ACC112 (cell line): ENCODE data around the gene LGALS7B.

Experiments
- H2AFZ ChIP-seq: fragments of 200-600 bp; sonication (generic); one replicate; pipeline ENCODE4 v1.6.0; 2017; ENCODE audit warnings: antibody characterized with exemption, low read length; ENCODE audit not compliant: unreplicated experiment
- H3K27ac ChIP-seq: fragments of 200-600 bp; sonication (generic); 2 replicates; pipeline ENCODE4 v1.5.1; 2014; ENCODE audit warnings: low read depth, mild to moderate bottlenecking, antibody characterized with exemption, low read length, moderate library complexity
- H3K27me3 ChIP-seq: fragments of 200-600 bp; sonication (generic); 2 replicates; pipeline ENCODE4 v1.6.1; 2014; ENCODE audit warnings: mild to moderate bottlenecking, antibody characterized with exemption, low read length, moderate library complexity, mixed read lengths; ENCODE audit not compliant: insufficient read depth
- H3K36me3 ChIP-seq: fragments of 200-600 bp; sonication (generic); 2 replicates; pipeline ENCODE4 v1.6.1; 2016; ENCODE audit warnings: mild to moderate bottlenecking, antibody characterized with exemption, low read length, moderate library complexity, mixed read lengths; ENCODE audit not compliant: insufficient read depth
- H3K4me1 ChIP-seq: fragments of 200-600 bp; sonication (generic); one replicate; pipeline ENCODE4 v1.6.1; 2016; ENCODE audit warnings: low read length, mixed read lengths; ENCODE audit not compliant: insufficient read depth, unreplicated experiment, control insufficient read depth
- H3K4me3 ChIP-seq: fragments of 200-600 bp; sonication (generic); 2 replicates; pipeline ENCODE4 v1.5.1; 2014; ENCODE audit warnings: mild to moderate bottlenecking, low read depth, low read length
- H3K79me2 ChIP-seq: fragments of 200-600 bp; sonication (generic); one replicate; pipeline ENCODE4 v1.6.0; 2016; ENCODE audit warnings: low read length; ENCODE audit not compliant: control insufficient read depth, unreplicated experiment, insufficient read depth

Gene LGALS7B

DNA sequence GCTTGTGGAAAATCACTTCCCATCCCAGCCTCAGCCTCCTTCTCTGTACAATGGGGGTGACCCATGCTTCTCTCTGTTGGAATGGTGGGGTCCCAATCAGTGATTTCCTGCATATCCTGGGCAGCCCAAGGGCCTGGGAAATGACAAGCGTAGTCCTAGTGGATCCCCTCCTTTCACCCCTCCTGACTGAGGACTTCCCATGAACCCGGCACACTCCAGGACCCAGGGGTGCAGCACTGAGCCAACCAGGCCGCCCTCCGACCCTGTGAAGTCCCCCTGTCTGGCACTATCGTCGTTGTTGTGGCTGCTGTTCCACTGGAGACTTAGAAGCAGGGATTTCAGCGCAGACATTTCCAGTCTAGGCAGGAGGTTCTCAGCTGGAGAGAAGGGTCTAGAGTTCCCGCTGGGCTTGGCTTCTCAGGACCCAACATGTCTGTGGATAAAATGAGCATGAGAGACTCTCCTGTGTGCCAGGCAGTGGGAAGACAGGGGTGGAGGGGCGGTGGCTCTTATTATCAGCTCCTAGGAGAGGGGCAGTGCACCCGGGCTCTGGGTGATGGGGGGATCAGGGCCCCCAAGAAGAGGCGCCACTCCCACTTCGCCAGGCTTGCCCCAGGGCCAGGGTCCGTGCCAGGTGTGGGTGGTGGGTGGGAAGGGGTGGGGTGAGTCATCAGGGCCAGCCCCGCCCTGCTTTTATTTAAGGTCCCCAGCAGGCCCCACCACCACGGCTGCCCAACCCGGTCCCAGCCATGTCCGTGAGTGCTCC is at the start of gene LGALS7B:
LGALS7B (plus strand) TSS at position 723 of the 766 bp plus-strand sequence; CDS start at position 750, 27 bp downstream.
- no peaks in the 10 kb centered on the region for H3K79me2 ChIP-seq
- H3K4me1 ChIP-seq = peaks cover 2% of the 10 kb centered on the region
- H3K36me3 ChIP-seq = no peaks in the 10 kb centered on the region
- H3K27ac ChIP-seq = no peak within 1 kb of the TSS
- no peak within 1 kb of the TSS for H2AFZ ChIP-seq
- no peaks in the 10 kb centered on the region for H3K27me3 ChIP-seq
- H3K4me3 ChIP-seq = no peak within 1 kb of the TSS

DNA sequence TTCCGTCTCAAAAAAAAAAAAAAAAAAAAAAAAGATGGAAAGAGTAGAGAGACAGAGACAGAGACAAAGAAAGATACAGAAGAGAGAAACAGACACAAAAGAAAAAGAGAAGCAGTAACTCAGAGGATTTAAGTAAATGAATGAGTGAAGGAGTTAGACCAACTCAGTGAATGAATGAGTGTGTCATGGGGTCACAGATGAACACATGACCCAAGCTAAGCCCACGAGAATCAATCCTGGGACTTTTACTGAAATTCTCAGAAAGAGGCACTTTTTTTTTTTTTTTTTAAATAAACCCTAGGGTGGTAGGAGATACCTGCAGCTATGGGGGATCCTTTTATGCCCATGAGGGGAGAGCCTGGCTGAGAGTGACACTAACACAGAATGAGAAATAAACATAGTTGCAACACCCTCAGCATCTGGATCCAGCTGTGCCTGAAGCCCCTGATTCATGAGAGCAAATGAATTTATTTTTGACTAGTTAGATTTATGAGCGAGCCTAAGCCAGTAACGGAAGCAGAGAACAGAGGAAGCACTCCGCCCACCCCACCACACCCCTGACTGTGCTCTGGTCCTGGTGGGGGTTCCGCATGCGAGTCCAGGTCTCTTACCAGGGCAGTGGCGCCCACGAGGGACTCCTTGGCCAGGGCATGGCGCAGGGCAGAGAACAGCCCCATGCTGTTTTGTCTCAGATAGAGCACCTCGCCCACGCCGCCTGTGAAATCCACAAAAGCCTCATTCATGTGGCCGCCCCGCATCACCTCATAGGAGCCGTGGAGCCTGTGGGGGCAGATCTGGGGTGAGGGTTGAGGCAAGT is 49.4 kb upstream of the LGALS7B start:
- Histone ChIP-seq H3K79me2 (no peaks in the 10 kb centered on the region), H3K4me3 (no peak overlapping the region), H2AFZ (no peak overlapping the region), H3K27ac (no peak overlapping the region), H3K36me3 (no peaks in the 10 kb centered on the region), H3K4me1 (peaks cover 1% of the 10 kb centered on the region), H3K27me3 (no peaks in the 10 kb centered on the region)

DNA sequence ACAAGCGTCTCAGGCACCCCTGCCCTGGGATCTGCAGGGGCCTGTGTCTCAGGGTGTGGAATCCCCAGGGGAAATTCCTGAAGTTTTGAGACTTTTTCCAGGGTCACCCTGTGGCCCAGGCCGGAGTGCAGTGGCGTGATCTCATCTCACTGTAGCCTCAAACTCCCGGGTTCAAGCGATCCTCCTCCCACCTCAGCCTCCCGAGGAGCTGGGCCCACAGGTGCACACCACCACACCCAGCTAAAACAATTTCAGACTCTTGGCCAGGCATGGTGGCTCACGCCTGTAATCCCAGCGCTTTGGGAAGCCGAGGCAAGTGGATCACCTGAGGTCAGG is 48.8 kb upstream of the LGALS7B start:
- no peaks in the 10 kb centered on the region for H3K4me1 ChIP-seq
- H3K27me3 ChIP-seq = no peaks in the 10 kb centered on the region
- H3K27ac ChIP-seq = no peak overlapping the region
- H3K79me2 ChIP-seq = no peaks in the 10 kb centered on the region
- no peak overlapping the region for H3K4me3 ChIP-seq
- H2AFZ ChIP-seq = no peak overlapping the region
- H3K36me3 ChIP-seq = no peaks in the 10 kb centered on the region

DNA sequence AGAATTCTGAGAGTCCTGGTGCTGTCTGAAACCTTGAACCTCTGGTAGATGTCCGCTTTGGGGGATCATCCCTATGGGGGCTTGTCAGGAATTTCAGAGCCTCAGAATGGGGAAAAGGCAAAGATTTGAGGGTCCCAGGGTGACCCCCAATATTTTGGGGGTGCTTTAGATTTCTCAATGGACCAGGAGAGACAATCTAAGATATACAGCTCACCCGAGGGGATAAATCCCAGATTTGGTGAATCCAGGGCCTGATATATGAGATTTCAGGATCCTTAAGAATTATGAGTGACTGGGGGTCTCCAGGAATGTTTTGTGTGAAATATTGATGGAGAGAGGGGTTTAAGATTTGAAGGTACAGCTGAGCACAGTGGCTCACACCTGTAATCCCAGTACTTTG is 48.1 kb upstream of the LGALS7B start:
- no peak overlapping the region for H2AFZ ChIP-seq
- H3K36me3 ChIP-seq = no peaks in the 10 kb centered on the region
- H3K27ac ChIP-seq = no peak overlapping the region
- no peaks in the 10 kb centered on the region for H3K79me2 ChIP-seq
- no peaks in the 10 kb centered on the region for H3K4me1 ChIP-seq
- no peaks in the 10 kb centered on the region for H3K27me3 ChIP-seq
- no peak overlapping the region for H3K4me3 ChIP-seq

DNA sequence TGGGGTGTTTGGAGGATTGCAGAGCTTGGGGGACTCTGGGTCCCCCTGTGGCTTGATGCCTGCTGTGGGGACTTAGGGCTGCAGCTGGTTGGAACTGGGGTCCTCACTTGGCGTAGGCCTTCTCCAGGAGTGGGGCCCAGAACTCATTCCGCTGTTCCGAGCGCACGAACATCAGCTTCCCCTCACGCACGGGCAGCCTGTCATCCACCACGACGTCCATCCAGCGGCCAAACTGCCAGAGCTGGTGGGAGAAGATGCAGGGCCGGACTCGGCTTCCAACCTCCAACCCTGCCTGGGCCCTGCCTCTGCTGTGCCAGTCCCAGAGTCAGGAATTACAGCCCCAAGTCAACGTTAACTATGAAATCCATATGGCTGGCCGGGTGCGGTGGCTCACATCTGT is 47.3 kb upstream of the LGALS7B start:
- H3K4me3 ChIP-seq = no peak overlapping the region
- H3K36me3 ChIP-seq = no peaks in the 10 kb centered on the region
- H3K79me2 ChIP-seq = no peaks in the 10 kb centered on the region
- no peaks in the 10 kb centered on the region for H3K27me3 ChIP-seq
- no peak overlapping the region for H2AFZ ChIP-seq
- H3K4me1 ChIP-seq = no peaks in the 10 kb centered on the region
- H3K27ac ChIP-seq = no peak overlapping the region

DNA sequence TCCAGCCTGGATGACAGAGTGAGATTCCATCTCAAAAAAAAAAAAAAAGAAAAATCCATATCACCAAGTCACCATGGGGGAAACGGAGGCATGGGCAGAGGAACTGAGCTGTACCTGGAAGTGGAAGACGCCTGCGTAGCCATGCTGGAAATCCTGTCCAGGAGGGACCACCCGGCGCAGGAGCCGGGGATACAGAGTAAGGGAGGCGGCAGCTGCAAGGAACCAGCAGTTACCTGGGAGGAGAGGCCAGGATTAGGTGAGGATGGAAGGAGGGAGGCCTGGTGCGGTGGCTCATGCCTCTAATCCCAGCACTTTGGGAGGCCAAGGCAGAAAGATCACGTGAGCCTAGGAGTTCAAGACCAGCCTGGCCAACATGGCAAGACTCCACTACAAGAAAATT is 46.7 kb upstream of the LGALS7B start:
- no peaks in the 10 kb centered on the region for H3K36me3 ChIP-seq
- no peak overlapping the region for H3K27ac ChIP-seq

DNA sequence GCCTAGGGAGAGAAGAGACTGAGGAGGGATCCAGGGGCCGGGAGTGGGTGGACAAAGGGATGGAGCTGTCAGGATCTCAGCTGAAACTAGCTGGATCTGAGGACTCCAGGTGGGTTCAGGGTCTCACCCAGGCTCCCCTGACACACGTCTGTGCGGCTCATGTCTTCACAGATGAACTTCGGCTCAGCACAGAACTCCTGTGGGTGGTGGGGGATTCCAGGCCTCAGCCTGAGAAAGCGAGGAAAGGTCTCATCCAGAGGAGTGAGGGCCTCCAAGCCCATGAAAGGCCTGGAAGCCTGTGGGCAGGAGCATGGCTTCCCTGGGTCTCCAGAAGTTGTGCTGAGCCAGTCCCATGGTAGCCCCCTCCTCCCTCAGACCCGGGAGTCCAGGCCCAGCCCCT is 46.1 kb upstream of the LGALS7B start:
- H3K4me3 ChIP-seq = no peak overlapping the region
- H3K79me2 ChIP-seq = no peaks in the 10 kb centered on the region
- H3K27me3 ChIP-seq = no peaks in the 10 kb centered on the region
- no peak overlapping the region for H3K27ac ChIP-seq
- no peaks in the 10 kb centered on the region for H3K36me3 ChIP-seq
- no peaks in the 10 kb centered on the region for H3K4me1 ChIP-seq
- no peak overlapping the region for H2AFZ ChIP-seq

More for the DNA sequence above, 46.7 kb upstream of the LGALS7B start:
- Histone ChIP-seq H3K79me2 (no peaks in the 10 kb centered on the region), H3K4me3 (no peak overlapping the region), H2AFZ (no peak overlapping the region), H3K27me3 (no peaks in the 10 kb centered on the region), H3K4me1 (no peaks in the 10 kb centered on the region)

DNA sequence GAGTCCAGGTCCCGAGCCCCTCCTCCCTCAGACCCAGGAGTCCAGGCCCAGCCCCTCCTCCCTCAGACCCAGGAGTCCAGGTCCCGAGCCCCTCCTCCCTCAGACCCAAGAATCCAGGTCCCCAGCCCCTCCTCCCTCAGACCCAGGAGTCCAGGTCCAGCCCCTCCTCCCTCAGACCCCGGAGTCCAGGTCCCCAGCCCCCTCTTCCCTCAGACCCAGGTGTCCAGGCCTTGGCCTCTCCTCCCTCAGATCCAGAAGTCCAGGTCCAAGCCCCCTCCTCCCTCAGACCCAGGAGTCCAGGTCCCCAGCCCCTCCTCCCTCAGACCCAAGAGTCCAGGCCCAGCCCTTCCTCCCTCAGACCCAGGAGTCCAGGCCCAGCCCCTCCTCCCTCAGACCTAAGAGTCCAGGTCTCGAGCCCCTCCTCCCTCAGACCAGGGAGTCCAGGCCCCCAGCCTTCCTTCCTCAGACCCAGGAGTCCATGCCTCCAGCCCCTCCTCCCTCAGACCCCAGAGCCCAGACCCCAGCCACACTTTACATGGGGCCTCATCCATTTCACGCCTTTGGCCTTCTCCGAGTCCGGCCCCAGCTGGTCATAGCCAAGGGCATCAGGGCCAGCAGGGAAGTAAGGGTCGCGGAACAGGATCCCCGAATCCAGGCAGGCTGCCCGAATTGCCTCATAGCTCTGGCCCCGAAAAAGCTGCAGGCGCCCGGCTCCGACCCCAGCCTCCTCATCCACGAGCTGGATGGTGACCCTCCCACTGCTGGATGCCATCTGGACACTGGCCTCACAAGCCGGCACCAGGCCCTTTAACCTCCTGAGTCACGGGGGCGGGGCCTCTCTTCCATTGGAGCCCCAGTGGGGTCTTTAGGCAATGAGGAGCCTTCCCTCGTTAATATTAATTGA is 45.4 kb upstream of the LGALS7B start:
- Histone ChIP-seq H3K27me3 (no peaks in the 10 kb centered on the region), H3K4me3 (no peak overlapping the region)

DNA sequence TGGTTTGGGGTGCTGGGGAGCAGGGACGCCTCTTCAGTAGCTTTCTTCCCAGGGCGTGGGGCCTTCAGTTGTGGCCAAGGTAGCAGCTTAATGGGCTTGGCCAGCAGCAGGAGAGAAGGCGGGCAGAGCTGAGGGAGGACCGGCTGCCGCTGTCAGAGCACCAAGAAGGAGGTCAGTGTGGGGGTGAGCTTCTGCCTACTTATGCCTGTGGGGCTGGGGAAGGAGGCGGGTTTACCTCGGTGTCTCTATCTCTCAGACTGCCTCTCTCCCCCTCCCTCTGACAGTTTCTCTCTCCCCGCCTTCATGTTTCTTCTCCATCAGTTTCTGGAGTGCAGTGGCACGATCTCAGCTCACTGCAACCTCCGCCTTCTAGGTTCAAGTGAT is 44.7 kb upstream of the LGALS7B start, which contains the start of gene CAPN12:
CAPN12 (minus strand) TSS at position 177 of the 384 bp plus-strand sequence. CDS start 309 bp downstream, outside the sequence.
- Histone ChIP-seq H3K27ac (no peak within 1 kb of the TSS), H3K4me1 (no peaks in the 10 kb centered on the region), H3K36me3 (no peaks in the 10 kb centered on the region), H3K4me3 (no peak within 1 kb of the TSS), H2AFZ (no peak within 1 kb of the TSS), H3K27me3 (no peaks in the 10 kb centered on the region), H3K79me2 (no peaks in the 10 kb centered on the region)

More for the DNA sequence above, 45.4 kb upstream of the LGALS7B start:
- no peak overlapping the region for H2AFZ ChIP-seq
- no peak overlapping the region for H3K27ac ChIP-seq
- no peaks in the 10 kb centered on the region for H3K4me1 ChIP-seq
- H3K36me3 ChIP-seq = no peaks in the 10 kb centered on the region
- no peaks in the 10 kb centered on the region for H3K79me2 ChIP-seq

DNA sequence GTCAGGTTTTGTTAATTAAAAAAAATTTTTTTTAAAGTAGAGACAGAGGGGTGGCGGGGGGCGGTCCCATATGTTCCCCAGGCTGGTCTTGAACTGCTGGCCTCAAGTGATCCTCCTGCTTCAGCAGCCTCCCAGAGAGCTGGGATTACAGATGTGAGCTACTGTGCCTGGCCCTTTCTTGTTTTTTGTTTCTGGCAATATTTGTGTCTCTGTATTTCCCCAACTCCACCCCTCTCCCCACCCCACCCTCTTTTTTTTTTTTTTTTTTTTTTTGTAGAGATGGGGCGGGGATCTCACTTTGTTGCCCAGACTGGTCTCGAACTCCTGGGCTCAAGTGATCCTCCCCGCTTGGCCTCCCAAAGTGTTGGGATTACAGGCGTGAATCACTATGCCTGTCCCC is 44.1 kb upstream of the LGALS7B start:
- H3K4me1 ChIP-seq = no peaks in the 10 kb centered on the region
- H3K27ac ChIP-seq = no peak overlapping the region
- H2AFZ ChIP-seq = no peak overlapping the region
- H3K79me2 ChIP-seq = no peaks in the 10 kb centered on the region
- H3K4me3 ChIP-seq = no peak overlapping the region
- no peaks in the 10 kb centered on the region for H3K27me3 ChIP-seq
- no peaks in the 10 kb centered on the region for H3K36me3 ChIP-seq
